Raji (cell line): ENCODE measurements around the gene SMOC1.

Source experiments
- POLR2A ChIP-seq: IDR thresholded peaks from 2 replicates; pipeline ENCODE4 v1.6.1; 2011; ENCODE audit warnings: low read depth, low read length, control low read depth; ENCODE audit not compliant: insufficient read depth

SMOC1 gene

DNA sequence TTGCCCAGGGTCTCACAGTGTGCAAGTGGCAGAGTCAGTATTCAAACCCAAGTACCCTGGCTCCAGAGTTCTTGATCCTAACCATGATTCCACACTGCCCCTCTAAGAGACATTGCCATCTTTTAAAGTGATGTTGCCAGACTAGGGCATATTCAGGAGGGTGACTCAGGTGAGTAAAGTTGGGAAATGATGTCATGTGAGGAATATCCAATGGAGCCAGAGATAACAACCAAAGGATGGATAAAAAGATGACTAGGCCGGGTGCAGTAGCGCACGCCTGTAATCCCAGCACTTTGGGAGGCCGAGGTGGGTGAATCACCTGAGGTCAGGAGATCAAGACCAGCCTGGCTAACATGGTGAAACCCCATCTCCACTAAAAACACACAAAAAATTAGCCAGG, 85.6 kb downstream of the SMOC1 start:
- no peak for TF ChIP-seq POLR2A

DNA sequence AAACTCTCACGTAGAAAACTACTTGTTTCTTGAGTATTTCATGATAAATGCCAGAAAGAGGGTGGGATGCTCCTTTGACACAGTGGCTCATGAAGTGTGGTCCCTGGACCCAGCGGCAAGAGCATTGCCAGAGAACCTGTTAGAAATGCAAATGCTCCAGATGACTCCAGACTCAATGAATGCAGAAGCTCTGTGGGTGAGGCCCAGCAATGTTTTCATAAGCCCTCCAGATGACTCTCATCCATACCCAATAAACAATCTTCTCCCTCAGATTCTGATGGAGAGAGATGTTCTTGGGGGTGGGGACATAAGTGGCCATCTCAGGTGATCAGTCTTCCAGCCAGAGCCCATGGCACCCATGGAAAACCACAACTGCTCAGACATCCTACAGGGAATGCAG, 88.9 kb downstream of the SMOC1 start:
- TF ChIP-seq POLR2A = no peak

DNA sequence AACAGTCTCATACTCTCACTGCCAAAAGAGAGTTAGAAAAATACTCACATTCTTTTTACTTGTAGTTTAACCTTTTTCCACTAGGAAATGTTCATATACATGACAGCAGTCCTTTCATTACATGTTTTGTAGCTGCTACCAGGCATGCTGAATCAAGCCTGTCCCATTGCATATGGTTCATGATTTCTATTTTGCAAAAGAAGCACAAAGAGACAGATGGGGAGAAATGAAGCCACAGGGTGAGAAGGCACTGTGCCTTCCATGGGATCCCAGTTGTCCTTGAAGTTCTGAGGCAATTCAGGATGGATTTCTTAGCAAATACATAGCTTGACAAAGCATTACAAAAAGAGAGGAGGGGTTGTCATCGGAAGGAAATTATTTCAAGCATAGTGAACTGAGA, 89.5 kb downstream of the SMOC1 start:
- no peak for TF ChIP-seq POLR2A

DNA sequence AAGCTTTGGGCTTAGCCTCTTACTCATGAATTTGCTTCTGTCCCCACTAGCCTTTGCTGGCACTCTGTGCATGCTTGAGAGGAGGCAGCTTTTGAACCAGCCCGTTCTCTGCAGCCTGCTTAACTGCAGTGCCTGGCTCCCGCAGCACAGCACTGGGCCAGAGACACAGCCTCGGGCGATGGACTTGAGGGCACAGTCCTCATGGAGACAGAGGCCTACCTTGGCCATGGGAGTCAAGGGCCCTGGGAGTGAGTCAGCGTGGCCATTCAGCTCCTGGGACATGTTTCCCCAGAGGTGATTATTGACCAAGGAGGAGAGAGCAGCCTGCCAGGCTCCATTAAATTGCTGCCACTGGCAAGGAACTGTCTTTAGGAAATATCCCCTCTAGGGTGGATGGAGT, 93.5 kb downstream of the SMOC1 start:
- no peak for TF ChIP-seq POLR2A

DNA sequence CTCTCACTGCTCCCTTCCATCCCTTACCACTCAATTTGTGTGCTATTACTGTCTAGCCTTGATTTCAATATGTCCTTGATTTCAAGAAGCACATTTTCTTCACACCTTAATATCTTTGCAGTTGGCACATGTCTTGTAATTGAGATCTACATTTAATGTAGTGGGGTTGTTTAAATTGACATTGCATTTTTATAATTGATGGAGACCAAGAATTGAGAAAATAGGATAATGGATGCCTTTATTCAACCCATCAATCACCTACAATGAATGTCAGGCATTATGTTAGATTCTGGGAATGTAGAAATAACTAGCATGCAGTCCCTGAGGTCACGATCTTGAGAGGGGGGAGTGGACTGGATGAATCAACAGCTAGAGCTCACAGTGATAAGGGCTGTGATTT, 94.6 kb downstream of the SMOC1 start:
- TF ChIP-seq POLR2A = no peak

DNA sequence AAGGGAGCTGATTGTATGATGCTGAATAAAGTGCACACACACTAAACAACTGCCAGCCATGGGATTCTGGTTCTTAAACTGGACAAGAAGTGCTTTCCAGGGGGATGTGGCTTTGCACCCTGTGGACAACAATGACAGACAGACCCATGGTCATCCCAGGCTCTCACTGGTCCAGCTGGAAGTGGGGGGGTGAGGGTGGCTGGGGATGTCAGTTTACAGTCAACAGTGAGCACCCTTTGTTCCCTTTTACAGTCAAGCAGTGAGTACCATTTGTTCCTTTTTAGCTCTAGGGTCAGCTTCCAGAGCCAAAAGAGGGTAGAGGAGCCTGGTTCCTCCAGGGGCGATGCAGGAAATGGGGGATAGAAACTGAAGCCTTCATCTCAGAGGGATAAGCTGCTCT, 100.7 kb downstream of the SMOC1 start:
- no peak for TF ChIP-seq POLR2A

DNA sequence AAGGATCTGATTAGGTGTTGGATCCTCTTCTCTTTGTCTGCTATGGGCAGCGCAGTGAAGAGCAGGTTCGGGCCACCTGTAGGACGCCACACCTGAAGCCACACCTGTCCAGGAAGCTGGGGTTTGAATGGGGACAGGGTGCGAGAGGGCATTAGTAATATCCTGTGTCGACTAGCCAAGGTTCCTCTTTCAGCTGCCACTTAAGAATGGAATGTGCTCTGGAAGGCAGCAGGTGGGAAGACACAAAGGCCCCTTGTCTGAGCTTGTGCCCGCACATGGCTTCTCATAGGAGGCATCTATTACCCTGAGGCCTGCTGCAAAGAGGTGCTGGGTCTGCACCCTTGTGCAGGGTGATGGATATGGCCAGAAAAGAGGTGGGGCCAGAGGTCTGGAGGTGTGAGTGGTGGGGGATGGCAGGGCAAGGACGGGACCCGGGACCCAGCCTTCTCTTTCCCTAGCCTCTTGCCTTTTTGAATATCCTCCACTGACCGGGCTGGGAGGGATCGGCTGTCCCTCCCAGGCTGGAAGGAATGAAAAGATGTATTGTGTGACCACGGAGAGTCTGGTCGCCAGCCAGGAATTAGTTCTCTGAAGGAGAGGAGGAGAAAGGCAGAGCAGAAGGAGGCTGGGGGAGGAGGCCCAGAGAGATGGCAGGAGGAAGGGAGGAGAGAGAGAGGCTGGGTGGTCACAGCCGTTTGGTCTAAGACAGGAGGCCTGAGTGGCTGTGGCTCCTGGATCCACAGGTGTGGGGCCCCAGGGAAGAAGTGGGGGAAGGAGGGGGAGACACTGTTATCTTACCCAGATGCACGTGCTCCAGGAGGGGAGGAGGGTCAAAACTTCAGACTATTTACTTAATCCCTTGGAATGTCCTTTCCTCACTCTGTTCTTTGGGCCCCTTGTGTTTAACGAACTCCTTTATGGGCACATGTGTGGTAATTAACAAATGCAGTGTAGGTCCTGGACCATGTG, 101.5 kb downstream of the SMOC1 start:
- no peak for TF ChIP-seq POLR2A

DNA sequence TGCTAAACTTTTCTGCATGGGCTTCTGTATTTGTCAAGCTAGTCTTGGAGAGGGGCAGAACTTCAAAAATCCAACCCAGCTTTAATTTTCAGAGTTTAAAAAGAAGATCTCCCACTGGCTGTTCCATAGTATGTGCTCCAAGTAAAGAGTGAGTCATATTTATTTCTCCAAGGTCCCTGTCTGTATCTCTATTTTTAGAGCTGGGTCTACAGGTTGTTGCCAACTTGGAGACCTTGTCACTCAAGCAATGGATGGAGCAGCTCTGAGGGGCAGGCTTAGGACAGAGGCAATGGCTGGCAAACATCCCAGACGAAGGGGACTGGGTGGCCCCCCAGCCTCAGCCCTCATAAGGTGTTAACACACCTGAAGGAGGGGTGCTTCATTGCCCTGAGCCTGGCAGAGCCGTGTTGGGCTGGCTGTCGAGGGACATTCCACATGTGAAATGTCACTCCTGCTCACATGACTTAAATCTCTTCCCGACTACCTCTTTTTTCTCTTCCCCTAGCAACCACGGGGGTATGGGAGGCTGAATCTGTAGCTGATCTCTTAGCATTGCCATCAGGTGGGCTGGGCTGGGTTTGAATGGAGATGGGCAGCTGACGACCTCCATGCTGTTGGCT, 103.1 kb downstream of the SMOC1 start:
- TF ChIP-seq POLR2A = no peak

DNA sequence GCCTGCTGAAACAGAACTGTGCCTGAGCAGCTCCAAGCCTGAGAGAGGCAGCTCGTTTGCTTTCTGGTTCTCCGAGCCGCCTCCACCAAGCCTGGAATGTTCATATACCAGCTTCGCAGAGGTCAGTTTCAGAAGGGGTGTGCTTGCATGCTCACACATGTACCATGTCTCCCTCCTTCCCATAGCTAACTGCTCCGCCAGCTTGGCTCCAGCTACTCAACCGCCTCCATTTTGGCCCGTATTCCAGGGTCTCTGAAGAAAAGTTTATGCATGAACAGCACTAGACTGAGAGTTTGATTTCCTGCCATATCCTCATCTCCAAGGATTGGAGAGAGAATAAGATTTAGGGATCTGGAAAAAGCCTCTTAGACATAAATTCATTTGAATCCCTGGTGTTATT, 103.7 kb downstream of the SMOC1 start:
- TF ChIP-seq POLR2A = no peak

DNA sequence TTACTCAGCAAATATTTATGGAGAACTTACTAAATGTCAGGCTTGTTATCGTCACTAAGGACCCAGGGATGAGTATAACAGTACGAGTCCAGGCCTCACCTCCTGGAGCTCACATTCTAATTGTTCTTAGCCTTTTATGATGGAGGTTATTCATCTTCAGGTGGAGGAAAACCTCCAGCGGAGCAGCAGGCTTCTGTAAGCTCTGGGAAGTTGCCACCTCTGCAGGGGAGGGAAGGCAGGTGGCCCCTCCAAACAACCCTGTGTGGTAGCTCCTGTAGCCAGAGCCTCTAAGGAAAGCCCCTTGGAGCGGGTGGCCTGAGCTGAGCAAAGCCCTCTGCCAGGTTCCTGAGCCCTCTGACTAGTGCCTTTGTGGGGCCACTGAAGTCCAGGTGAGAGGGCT, 104.1 kb downstream of the SMOC1 start:
- TF ChIP-seq POLR2A = no peak

DNA sequence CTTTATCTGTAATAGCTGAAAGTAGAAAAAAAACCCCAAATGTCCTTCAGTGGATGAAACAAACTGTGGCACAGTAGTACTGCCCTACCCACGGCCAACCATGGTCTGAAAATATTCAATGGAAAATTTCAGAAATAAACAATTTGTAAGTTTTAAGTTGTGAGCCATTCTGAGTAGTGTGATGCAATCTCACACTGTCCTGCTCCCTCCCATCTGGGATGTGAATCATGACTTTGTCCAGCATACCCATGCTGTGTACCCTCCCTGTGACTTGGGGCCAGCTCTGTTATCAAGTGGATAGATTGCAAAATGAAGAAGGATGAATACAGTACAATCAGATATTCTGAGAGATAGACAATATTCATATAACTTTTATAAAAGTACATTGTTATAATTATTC, 106.2 kb downstream of the SMOC1 start:
- TF ChIP-seq POLR2A = no peak

DNA sequence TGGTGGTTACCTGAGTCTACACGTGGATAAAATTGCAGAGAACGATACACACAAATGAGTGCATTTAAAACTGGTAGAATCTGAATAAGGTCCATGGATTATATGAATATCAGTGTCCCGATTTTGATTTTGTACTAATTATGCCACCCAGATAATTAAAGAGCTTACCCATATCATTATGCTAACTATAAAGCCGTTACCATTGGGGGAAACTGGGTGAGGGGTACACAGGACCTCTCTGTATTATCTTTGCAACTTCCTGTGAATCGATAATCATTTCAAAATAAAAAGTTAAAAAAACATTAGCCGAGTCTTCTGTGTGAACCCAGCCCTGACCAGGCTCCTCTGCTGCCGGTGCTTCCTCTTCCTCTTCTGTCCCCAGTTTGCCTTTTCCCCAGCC, 107.1 kb downstream of the SMOC1 start:
- TF ChIP-seq POLR2A = no peak

DNA sequence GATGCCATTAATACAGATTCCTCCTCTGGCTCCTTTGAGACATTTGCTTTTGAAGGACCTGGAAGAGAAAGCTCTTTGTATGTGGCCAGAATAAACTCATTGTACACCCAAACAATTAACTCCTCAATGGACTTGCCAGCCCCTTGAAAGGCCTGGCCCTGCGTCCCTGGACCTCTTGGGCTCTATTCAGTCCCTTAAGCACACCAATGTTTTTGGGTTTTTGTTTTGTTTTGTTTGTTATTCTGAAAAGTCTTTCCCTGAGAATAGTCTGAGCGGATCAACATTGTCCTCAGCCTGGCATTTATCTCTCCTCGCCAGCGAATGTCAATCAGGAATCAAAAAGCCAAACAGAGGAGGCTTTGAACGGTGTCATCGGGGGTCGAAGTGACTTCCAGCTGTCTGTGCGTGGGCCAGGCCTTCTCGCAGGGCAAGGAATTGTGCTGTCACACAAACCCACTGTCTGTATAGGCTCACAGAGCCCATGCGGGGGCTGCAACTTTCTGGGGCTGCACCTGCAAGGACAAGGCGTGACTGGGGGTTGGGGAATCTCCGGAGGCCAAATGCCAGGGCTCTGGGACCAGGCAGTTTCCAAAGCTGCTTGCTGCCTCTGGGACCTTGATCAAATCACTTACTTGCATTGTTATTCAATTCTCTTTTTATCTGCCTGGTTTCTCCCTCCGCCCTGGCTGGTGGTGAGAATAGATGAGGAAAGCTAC, 108.3 kb downstream of the SMOC1 start:
- no peak for TF ChIP-seq POLR2A

DNA sequence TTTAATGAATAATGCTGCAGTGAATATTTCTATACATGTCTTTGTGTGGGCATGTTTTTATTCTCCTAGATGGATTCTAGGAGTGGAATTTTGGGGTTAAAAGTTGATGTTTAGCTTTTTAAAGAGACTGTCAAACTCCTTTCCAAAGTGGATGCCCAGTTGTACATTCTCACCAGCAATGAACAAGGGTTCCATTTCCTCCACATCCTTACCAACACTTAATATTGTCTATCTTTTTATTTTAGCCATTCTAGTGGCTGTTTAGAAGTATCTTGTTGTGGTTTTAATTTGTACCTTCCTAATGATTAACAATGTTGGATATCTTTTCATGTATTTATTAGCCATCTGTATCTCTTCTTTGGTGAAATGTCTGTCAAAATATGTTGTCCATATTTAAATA, 109.8 kb downstream of the SMOC1 start:
- TF ChIP-seq POLR2A = no peak

DNA sequence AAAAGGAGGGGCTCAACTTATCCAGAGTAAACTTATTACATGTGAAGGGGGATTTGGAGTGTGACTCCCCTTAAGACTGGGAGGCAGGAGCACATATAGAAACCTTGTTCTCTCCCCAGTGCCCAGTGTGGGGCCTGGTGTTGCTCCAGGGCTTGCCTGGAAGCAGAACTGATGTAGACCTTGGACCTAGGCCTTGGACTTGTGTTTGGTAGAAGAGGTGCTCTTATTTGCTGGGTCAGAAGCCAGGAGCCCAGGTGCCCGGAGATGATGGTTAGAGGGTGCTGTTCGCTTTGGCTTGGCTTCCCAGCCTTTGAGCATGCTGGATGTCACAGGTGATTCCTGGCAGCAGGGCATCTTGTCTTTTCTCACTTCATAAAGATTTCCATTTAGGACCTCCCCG, 110.4 kb downstream of the SMOC1 start:
- TF ChIP-seq POLR2A = no peak

DNA sequence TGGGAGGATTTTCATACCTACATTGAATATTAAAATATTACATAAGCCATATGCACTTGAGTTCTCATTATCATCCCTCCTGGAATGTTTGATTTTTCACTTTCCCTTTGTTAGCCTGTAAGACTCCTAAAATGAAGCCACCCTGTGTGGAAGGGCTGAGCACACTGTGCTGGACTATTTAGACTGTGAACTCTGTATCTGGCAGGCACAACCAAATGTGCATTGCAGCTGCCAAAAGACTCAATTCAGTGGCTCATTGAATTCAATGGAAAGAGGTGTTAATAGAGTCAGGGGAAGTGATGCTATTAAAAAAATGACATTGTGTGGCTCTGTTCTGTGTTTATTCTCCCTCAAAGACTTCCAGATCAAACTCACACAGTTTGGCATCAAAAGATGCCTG, 111.1 kb downstream of the SMOC1 start:
- TF ChIP-seq POLR2A = no peak
